Dendritic cell treated with granulocyte-macrophage colony-stimulating factor and Interleukin-4, amounts not matched to agents 40 ng/mL and 50 ng/mL, for 4 days (primary cell): ENCODE data around the gene SGF29.
"Not testable (repeated sequence)": the region's sequence is repeated elsewhere in the genome, so short reads cannot be mapped to it uniquely, and the experiment has no call there.

Experiments
- H3K27ac Mint-ChIP-seq: one replicate; pipeline ENCODE4 v1.8.0; 2022; ENCODE audit warnings: mild to moderate bottlenecking, mixed read lengths
- H3K27me3 Mint-ChIP-seq: one replicate; pipeline ENCODE4 v1.8.0; 2022; ENCODE audit warnings: mild to moderate bottlenecking, mixed read lengths
- H3K36me3 Mint-ChIP-seq: one replicate; pipeline ENCODE4 v1.8.0; 2022; ENCODE audit warnings: low read depth, mixed read lengths
- H3K4me1 Mint-ChIP-seq: one replicate; pipeline ENCODE4 v1.8.0; 2022; ENCODE audit warnings: low read depth, mixed read lengths
- H3K4me3 Mint-ChIP-seq: one replicate; pipeline ENCODE4 v1.8.0; 2022; ENCODE audit warnings: mild to moderate bottlenecking, moderate library complexity, mixed read lengths
- H3K9me3 Mint-ChIP-seq: one replicate; pipeline ENCODE4 v1.8.0; 2022; ENCODE audit warnings: mixed read lengths
- intact Hi-C: fragments of 100-400 bp; cut with micrococcal nuclease; formaldehyde crosslinking; loops from one replicate; pipeline ENCODE4 v1.15.0; 2022

SGF29 gene

DNA sequence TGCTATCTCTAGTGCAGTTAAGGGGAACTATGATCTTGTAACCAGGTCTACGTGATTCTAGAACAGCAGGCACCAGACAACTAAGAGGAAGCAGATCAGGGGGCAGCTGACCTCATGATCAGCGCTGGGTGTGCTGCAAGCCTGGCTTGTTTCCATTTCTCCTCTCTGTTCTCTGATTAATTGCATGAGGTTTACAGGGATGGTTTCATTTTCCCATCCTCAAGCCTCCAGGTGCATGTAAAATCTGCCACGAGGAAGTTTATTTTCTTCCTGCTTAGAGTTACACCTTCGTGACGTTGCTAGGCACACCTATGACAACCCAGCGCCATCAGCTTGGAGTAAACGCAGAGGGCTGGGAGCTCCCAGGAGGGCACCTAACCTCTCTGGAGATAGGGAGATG is 10.6 kb upstream of the SGF29 start:
- peak overlapping the region; percentile 58 for H3K4me3 Mint-ChIP-seq
- peak overlapping the region; percentile 90 for H3K27ac Mint-ChIP-seq
- H3K27me3 Mint-ChIP-seq: peaks cover 5% of the 10 kb centered on the region
- H3K36me3 Mint-ChIP-seq: no peaks in the 10 kb centered on the region
- H3K4me1 Mint-ChIP-seq: peaks cover 34% of the 10 kb centered on the region
- H3K9me3 Mint-ChIP-seq: no peaks in the 10 kb centered on the region
- intact Hi-C loops: no loop called here

DNA sequence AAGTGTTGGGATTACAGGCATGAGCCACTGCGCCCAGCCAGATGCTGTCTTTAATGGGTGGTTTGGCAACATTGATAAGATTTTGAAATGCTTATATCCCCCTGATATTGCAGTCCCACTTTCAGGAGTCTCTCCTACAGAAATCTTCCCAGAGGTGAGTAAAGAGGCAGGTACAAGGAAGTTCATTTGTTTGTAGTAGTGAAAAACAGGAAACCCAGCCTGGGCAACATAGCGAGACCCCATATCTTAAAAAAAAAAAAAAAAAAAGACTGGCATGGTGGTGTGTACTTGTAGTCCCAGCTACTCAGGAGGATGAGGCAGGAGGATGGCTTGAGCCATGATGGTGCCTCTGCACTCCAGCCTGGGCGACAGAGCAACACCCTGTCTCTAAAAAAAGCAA is 8.7 kb upstream of the SGF29 start:
- Mint-ChIP-seq H3K27ac (no peak overlapping the region), H3K4me3 (no peak overlapping the region), H3K27me3 (peaks cover 9% of the 10 kb centered on the region), H3K9me3 (no peaks in the 10 kb centered on the region), H3K36me3 (no peaks in the 10 kb centered on the region), H3K4me1 (peaks cover 24% of the 10 kb centered on the region)
- intact Hi-C loops: no loop called here

DNA sequence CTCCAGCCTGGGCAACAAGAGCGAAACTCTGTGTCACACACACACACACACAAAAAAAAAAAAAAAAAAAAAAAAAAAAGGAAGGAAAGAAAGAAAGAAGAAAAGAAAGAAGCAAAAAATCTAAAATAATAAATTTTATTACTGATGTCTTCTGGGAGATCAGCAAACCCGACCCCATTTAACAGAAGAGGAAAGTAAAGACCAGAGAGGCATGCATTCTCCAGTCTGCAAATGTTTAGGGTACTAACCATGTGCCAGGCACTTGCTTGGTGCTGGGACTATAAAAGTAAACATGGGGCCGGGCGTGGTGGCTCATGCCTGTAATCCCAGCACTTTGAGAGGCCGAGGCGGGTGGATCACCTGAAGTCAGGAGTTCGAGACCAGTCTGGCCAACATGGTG is 7.8 kb upstream of the SGF29 start:
- not testable (repeated sequence) for H3K4me3 Mint-ChIP-seq

DNA sequence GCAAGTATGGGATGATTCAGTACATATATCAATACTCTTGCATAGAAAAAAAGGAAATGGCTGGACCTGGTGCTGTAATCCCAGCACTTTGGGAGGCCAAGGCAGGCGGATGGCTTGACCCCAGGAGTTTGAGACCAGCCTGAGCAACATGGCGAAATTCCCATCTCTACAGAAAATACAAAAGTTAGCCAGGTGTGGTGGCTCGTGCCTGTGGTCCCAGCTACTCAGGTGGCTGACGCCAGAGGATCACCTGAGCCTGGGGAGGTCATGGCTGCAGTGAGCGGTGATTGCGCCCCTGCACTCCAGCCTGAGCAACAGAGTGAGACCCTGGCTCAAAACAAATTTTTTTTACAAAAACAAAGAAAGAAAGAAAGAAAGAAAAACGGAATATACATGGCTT is 7.1 kb upstream of the SGF29 start:
- intact Hi-C loops: no loop called here
- no peak overlapping the region for H3K4me3 Mint-ChIP-seq
- H3K27me3 Mint-ChIP-seq: peaks cover 9% of the 10 kb centered on the region
- H3K36me3 Mint-ChIP-seq: no peaks in the 10 kb centered on the region
- no peaks in the 10 kb centered on the region for H3K9me3 Mint-ChIP-seq
- H3K27ac Mint-ChIP-seq: no peak overlapping the region
- H3K4me1 Mint-ChIP-seq: peaks cover 23% of the 10 kb centered on the region

More for the DNA sequence above, 7.8 kb upstream of the SGF29 start:
- H3K36me3 Mint-ChIP-seq, H3K27ac Mint-ChIP-seq, intact Hi-C loops, H3K27me3 Mint-ChIP-seq, H3K9me3 Mint-ChIP-seq: not testable (repeated sequence)
- H3K4me1 Mint-ChIP-seq: peaks cover 24% of the 10 kb centered on the region

DNA sequence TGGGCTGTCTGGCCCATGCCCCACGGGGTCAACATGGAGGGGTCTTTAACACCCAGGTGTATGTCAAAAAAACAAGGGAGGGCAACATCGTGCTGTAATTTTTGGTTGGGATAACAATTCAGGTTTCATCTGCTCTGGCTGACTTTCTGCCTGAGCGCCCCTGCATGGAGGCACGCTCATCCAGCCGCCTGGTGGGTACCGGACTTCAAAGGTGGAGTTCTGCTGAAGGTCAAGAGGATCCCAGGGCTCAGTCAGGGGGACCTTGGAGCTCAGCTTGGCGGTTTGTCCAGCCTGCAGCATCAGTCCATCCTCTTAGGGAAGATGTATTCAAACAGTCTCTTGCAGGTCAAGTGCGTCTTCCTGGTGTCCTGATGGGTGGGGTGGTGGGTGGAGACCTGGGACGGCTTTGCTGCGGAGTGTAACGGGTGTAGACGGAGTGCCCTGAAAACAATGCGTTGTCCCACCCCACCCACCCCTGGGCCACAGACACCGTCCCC is 5.4 kb upstream of the SGF29 start:
- Mint-ChIP-seq H3K27me3 (peaks cover 9% of the 10 kb centered on the region), H3K27ac (no peak overlapping the region), H3K36me3 (no peaks in the 10 kb centered on the region), H3K4me1 (peaks cover 8% of the 10 kb centered on the region), H3K9me3 (no peaks in the 10 kb centered on the region), H3K4me3 (no peak overlapping the region)
- intact Hi-C loops: no loop called here

DNA sequence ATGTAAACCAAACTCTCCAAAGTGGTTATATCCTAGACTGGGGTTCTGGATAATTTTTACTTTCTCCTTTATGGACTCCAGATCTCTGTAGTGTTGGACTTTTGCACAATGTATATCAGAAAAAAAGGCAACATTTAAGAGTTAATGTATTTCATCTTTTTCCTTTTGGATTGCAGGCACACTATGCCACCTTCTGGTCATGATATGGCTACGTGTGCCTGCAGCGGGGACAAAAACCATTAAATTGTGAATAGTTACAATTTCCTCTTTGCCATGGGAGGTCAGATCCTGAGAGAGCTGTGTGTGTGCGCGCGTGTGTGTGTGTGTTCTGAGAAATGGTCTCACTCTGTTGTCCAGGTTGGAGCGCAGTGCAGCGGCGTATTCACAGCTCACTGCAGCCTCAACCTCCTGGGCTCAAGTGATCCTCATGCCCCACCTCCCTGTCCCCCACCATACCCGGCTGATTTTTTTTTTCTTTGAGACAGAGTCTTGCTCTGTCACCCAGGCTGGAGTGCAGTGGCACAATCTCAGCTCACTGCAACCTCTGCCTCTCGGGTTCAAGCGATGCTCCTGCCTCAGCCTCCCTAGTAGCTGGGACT is 4.3 kb upstream of the SGF29 start:
- intact Hi-C loops: no loop called here
- H3K27me3 Mint-ChIP-seq: peaks cover 9% of the 10 kb centered on the region
- H3K27ac Mint-ChIP-seq: no peak overlapping the region
- H3K9me3 Mint-ChIP-seq: no peaks in the 10 kb centered on the region
- no peak overlapping the region for H3K4me3 Mint-ChIP-seq
- no peaks in the 10 kb centered on the region for H3K36me3 Mint-ChIP-seq
- peaks cover 8% of the 10 kb centered on the region for H3K4me1 Mint-ChIP-seq

DNA sequence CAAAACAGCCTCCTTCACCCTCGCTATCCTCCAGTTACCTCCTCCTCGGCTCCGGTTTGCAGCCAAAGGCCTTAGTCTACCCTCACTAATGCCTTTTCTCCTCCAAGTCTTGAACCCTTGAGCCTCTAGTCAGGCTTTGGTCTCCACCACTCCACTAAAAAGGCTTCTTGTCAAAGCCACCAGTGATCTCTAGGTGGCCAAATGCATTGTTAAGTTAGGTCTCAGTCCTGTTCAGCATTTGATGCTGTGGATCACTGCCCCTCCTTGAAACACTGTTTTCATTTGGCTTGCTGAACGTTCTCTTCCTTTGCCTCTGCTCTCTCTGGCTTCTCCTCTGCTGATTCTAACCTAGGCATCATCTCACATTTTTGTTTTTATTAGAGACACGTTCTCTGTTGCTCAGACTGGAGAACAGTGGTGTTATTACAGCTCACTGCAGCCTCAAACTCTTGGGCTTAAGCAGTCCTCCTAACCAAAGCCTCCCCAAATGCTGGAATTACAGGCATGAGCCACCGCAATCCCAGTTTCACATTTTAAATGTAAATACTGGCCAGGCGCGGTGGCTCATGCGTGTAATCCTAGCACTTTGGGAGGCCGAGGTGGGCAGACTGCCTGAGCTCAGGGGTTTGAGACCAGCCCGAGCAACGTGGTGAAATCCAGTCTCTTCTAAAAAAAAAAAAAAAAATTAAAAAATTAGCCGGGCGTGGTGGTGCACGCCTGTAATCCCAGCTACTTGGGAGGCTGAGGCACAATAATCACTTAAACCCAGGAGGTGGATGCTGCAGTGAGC is 1.1 kb downstream of the SGF29 start:
- intact Hi-C loops: loop anchor here (5.0 kb wide), 1 partner anchor 63 kb away; the partner anchor contains the start of genes APOBR and CLN3
- peak overlapping the region; percentile 95 for H3K27ac Mint-ChIP-seq
- H3K27me3 Mint-ChIP-seq: no peaks in the 10 kb centered on the region
- H3K36me3 Mint-ChIP-seq: peaks cover 24% of the 10 kb centered on the region
- H3K4me3 Mint-ChIP-seq: peak overlapping the region; percentile 88
- H3K9me3 Mint-ChIP-seq: no peaks in the 10 kb centered on the region
- peaks cover 32% of the 10 kb centered on the region for H3K4me1 Mint-ChIP-seq

DNA sequence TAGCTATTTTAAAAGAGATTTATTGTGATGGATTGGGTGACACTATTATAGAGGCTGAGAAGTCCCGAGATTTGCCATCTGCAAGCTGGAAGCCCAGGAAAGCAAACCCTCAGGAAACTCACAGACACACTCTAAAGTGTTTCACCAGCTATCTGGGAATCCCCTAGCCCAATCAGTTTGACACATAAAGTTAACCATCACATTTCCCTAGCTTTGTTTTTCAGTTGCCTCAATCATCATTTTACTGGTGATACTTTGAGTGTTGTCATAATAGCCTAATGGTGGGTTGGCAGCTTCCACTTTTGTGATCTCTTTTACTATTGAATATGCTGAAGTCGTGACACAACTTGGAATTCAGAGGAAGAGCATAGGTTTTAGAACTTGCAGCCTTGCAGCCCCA is 1.8 kb downstream of the SGF29 start:
- no peaks in the 10 kb centered on the region for H3K9me3 Mint-ChIP-seq
- H3K4me3 Mint-ChIP-seq: no peak overlapping the region
- peaks cover 24% of the 10 kb centered on the region for H3K36me3 Mint-ChIP-seq
- H3K27me3 Mint-ChIP-seq: no peaks in the 10 kb centered on the region
- peaks cover 32% of the 10 kb centered on the region for H3K4me1 Mint-ChIP-seq
- H3K27ac Mint-ChIP-seq: no peak overlapping the region
- intact Hi-C loops: no loop called here

DNA sequence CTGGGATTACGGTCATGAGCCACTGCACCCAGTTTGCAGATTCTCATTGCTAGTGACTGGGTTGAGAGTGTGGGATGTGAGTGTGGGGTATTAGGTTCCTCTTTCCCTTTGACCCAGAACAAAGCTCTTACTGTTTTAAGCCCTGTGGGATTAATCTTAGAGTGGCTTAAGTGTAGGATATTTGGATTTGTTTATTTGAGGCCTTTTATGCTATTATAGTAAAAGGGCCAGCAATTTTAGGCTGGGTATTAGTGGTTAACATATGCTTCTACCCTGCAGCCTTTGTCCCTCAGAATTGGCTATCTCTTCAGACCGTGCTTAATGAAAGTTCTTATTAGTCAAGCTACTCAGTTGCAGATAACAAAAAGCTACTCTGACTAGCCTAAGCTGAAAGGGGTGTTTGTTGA is 3.2 kb downstream of the SGF29 start:
- no peak overlapping the region for H3K4me3 Mint-ChIP-seq
- peaks cover 39% of the 10 kb centered on the region for H3K4me1 Mint-ChIP-seq
- H3K27ac Mint-ChIP-seq: peak overlapping the region; percentile 64
- H3K9me3 Mint-ChIP-seq: no peaks in the 10 kb centered on the region
- intact Hi-C loops: no loop called here
- peaks cover 24% of the 10 kb centered on the region for H3K36me3 Mint-ChIP-seq
- no peaks in the 10 kb centered on the region for H3K27me3 Mint-ChIP-seq

DNA sequence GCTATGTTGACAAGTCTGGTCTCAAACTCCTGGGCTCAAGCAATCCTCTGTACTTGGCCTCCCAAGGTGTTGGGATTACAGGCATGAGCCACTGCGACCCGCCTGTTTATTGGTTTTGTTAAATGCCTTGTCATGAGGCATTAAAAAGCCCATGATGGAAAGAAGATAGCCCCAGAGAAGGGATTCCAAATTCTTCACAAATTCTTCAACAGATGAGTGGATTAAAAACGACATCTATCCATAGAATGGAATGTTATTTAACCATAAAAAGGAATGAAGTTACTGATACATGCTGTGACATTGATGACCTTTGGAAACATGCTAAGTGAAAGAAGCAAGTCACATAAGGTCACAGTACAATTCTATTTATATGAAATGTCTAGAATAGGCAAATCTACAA is 4.7 kb downstream of the SGF29 start:
- peaks cover 44% of the 10 kb centered on the region for H3K4me1 Mint-ChIP-seq
- H3K36me3 Mint-ChIP-seq: peaks cover 24% of the 10 kb centered on the region
- H3K9me3 Mint-ChIP-seq: no peaks in the 10 kb centered on the region
- H3K4me3 Mint-ChIP-seq: no peak overlapping the region
- H3K27me3 Mint-ChIP-seq: no peaks in the 10 kb centered on the region
- intact Hi-C loops: no loop called here
- H3K27ac Mint-ChIP-seq: no peak overlapping the region

DNA sequence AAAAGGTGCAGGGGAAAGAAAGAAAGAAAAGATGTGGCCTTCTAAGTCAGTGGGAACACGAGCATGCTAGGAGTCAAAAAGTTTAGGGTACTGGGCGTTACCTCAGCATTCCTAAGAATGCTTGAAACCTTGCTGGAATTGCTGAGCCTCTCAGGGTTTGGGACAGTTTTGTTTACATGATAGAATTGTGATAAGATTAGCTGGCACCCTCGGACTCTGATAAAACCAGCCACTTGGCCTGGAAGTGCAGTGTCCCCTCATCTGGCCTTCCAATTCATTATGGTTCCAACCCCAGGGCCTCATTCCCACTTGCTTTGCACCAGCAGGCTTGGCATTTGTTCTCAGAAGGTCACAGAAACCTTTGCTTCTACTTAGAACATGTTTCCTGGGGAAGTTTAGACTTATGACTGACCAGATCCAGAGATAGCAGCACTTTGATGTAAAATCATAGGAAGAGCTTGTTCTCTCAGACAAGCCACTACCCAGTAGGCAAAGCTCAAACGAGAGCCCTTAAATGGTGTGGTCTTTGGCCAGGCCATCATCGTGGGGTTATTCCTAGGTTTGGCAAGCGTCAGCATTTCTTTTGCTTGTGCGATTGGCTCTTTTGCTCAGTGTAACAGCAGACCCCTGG is 8.0 kb downstream of the SGF29 start:
- H3K9me3 Mint-ChIP-seq: no peaks in the 10 kb centered on the region
- peaks cover 42% of the 10 kb centered on the region for H3K36me3 Mint-ChIP-seq
- no peak overlapping the region for H3K27ac Mint-ChIP-seq
- no peaks in the 10 kb centered on the region for H3K27me3 Mint-ChIP-seq
- peaks cover 22% of the 10 kb centered on the region for H3K4me1 Mint-ChIP-seq
- intact Hi-C loops: no loop called here
- no peak overlapping the region for H3K4me3 Mint-ChIP-seq

DNA sequence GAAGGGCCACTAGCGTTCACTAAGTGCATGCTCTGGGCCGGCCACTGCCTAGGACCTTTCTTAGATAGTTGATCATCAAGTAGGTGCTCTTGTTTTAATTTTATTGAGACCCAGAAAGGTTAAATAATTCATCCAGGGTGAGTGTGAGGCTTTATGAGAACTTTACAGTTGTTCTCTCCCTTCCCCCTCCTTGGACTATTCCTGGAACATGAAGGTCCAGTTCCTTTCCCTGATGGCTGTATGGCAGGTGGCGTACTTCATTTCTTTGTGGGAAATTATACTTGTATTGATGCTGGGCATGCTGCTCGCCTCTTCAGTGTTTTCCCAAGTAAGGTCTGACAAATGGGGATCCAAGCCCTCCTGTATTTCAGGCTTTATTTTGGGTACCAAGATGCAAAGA is 8.5 kb downstream of the SGF29 start:
- peaks cover 17% of the 10 kb centered on the region for H3K4me1 Mint-ChIP-seq

DNA sequence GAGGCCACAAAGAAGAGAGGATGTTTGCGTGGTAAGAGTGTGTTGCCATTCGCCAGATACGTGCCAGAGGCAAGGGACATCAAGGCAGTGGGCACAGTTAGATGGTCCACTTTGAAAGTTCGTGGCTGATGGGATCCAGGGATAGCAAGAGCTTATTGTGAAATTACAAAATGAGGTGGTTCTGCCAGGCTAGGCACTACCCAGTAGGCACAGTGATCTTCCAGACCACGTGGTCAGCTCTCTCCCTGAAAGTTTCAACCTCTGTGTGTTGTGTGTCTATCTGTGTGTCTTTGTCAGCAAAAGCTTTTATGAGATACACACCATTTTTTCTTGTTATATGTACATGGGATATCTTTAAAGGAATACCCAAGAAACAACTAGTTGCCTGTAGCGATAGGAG is 9.5 kb downstream of the SGF29 start:
- Mint-ChIP-seq H3K4me1 (peaks cover 18% of the 10 kb centered on the region), H3K27ac (no peak overlapping the region), H3K36me3 (peaks cover 38% of the 10 kb centered on the region), H3K27me3 (no peaks in the 10 kb centered on the region), H3K4me3 (no peak overlapping the region), H3K9me3 (peaks cover 9% of the 10 kb centered on the region)
- intact Hi-C loops: no loop called here

More for the DNA sequence above, 8.5 kb downstream of the SGF29 start:
- Mint-ChIP-seq H3K4me3 (no peak overlapping the region), H3K9me3 (peaks cover 2% of the 10 kb centered on the region), H3K36me3 (peaks cover 40% of the 10 kb centered on the region), H3K27me3 (no peaks in the 10 kb centered on the region), H3K27ac (no peak overlapping the region)
- intact Hi-C loops: no loop called here

DNA sequence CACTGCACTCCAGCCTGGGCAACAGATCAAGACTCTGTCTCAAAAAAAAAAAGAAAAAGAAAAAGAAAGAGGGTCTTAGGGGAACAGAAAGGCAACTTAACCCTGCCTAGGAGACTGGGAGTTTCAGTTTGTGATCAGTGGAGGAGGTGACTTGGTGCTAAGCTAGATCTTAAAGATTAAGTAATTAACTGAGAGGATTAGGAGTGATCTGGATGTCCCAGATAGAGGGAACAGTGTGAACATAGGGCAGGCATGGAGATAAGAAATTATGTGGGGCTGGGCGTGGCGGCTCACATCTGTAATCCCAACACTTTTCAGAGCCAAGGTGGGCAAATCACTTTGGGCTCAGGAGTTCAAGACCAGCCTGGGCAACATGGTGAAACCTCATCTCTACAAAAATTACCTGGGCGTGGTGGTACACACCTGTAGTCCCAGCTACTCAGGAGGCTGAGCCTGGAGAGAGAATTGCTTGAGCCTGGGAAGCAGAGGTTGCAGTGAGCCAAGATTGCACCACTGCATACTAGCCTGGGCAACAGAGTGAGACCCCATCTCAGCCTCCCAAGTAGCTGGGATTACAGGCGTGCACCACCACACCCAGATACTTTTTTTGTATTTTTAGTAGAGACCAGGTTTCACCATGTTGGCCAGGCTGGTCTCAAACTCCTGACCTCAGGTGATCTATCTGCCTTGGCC is 12.7 kb downstream of the SGF29 start:
- Mint-ChIP-seq H3K36me3 (peaks cover 26% of the 10 kb centered on the region), H3K4me1 (peaks cover 15% of the 10 kb centered on the region)
- not testable (repeated sequence) for H3K27ac Mint-ChIP-seq

More for the DNA sequence above, 12.7 kb downstream of the SGF29 start:
- H3K4me3 Mint-ChIP-seq, intact Hi-C loops, H3K27me3 Mint-ChIP-seq, H3K9me3 Mint-ChIP-seq: not testable (repeated sequence)
